ENCODE data around the gene ANKRD31.
A peak's percentile ranks its signal among the peaks of the same experiment; 100 is the strongest.
"Not testable (repeated sequence)": the region's sequence is repeated elsewhere in the genome, so short reads cannot be mapped to it uniquely, and the experiment has no call there.

Gene ANKRD31

GRCh38 chr5:75142566-75143136, 94.0 kb downstream of the ANKRD31 start:
- DNase-seq, result no peak

- DNase-seq, result no peak
Measured at GRCh38 chr5:75140277-75140676, 96.4 kb downstream of the ANKRD31 start.

- no peak for DNase-seq
Measured at GRCh38 chr5:75138689-75139088, 98.0 kb downstream of the ANKRD31 start.

- no peak for DNase-seq
Measured at GRCh38 chr5:75130818-75131349, 105.8 kb downstream of the ANKRD31 start.

- DNase-seq, result no peak
Measured at GRCh38 chr5:75116856-75117255, 119.8 kb downstream of the ANKRD31 start.

- not testable (repeated sequence) for DNase-seq
Measured at GRCh38 chr5:75114311-75114710, 122.4 kb downstream of the ANKRD31 start.

- no peak for DNase-seq
Measured at GRCh38 chr5:75113354-75114113, 123.1 kb downstream of the ANKRD31 start.

GRCh38 chr5:75108931-75109596, 127.6 kb downstream of the ANKRD31 start:
- DNase-seq, result no peak

- no peak for DNase-seq
Measured at GRCh38 chr5:75108515-75108914, 128.2 kb downstream of the ANKRD31 start.

GRCh38 chr5:75095956-75096355, 140.7 kb downstream of the ANKRD31 start:
- not testable (repeated sequence) for DNase-seq

- DNase-seq, result no peak
Measured at GRCh38 chr5:75091597-75091996, 145.1 kb downstream of the ANKRD31 start.

GRCh38 chr5:75089662-75090061, 147.0 kb downstream of the ANKRD31 start:
- no peak for DNase-seq

GRCh38 chr5:75089137-75089536, 147.5 kb downstream of the ANKRD31 start:
- peak; percentile 30 for DNase-seq

- DNase-seq, result no peak
Measured at GRCh38 chr5:75088648-75089047, 148.0 kb downstream of the ANKRD31 start.

- DNase-seq, result no peak
Measured at GRCh38 chr5:75081510-75081909, 155.2 kb downstream of the ANKRD31 start.

- DNase-seq, result not testable (repeated sequence)
Measured at GRCh38 chr5:75079346-75079745, 157.3 kb downstream of the ANKRD31 start.

GRCh38 chr5:75078027-75078426, 158.7 kb downstream of the ANKRD31 start:
- DNase-seq, result no peak

GRCh38 chr5:75072061-75072460, 164.6 kb downstream of the ANKRD31 start:
- DNase-seq, result no peak

GRCh38 chr5:75071100-75071499, 165.6 kb downstream of the ANKRD31 start:
- no peak for DNase-seq

- DNase-seq, result no peak
Measured at GRCh38 chr5:75067434-75067833, 169.2 kb downstream of the ANKRD31 start.

- no peak for DNase-seq
Measured at GRCh38 chr5:75062925-75063531, 173.7 kb downstream of the ANKRD31 start.

GRCh38 chr5:75059912-75060545, 176.6 kb downstream of the ANKRD31 start:
- peak; percentile 36 for DNase-seq

- no peak for DNase-seq
Measured at GRCh38 chr5:75058986-75059535, 177.6 kb downstream of the ANKRD31 start.
